Liver (tissue), 3 donors: Measurements from ENCODE around the gene MGAT4A.

ENCODE experiments used
- CTCF ChIP-seq: fragments of 150-350 bp; IDR thresholded peaks from 2 replicates; pipeline ENCODE4 v1.5.1; 2017; ENCODE audit warnings: improper control_type of control experiment, low read depth, low read length; ENCODE audit not compliant: missing input control
- RAD21 ChIP-seq, 2 donors: IDR thresholded peaks; 2 replicates each; pipeline ENCODE4 v1.6.1; 2016; ENCODE audit warnings: antibody characterized with exemption in 2 of 2, mild to moderate bottlenecking in 2 of 2
- donor health status: healthy.
- donor health status: healthy.

DNA sequence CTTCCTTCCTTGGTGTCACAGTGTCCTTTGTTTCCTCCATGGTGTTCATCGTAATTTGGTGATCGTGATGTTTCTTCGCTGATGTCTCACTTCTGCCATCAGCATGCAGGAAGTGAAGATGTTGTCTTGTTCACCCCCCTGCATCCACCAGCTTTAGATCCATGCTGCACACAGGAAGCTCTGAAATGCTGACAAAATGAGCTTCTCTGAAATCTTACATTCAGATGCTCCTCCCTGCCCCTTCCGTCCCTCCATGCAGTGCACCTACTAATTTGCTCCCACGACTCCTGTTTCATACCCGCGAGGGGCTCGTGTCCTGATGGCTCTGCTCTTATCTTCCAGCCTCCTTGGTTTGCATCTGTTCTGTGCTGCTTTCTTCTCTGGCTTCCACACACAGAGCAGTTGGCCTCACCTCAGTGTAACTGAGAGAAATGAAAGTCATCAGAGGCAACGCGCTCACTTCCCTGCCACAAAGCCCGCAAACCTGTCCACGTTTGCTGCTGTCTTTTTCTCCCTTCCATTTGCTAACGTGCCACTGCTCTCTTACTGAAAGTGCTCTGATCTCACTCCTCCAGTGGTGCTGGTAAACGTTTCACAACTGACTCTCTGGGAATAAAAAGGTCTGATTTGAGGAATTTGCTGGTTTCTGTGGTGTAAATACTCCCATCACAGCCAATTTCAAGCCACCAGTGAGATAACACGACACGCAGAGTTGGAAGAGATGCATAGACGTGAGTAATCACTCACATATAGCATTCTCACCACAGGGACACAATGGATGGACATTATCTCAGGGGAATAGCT, 41.0 kb upstream of the MGAT4A start:
- TF ChIP-seq CTCF (no peak), RAD21 (IDR thresholded peaks at IDR 0.05) (no peak)
